Body of pancreas (tissue), 4 donors: ENCODE results near the gene TPR. TPM values are rescaled to one million over a fixed set of nuclear protein-coding genes. Genes with fewer than 3 reads are reported as not detected.

ENCODE experiments used
- ATAC-seq: fragments of 150-250 bp; one replicate; pipeline ENCODE4 v1.9.1; 2016
- DNase-seq, 4 donors: peaks; one replicate each; pipeline ENCODE4 v3.0.0-alpha.2; 2019
- H3K27ac ChIP-seq, 4 donors: fragments of 200-600 bp; sonication (generic); 1 replicate in 3 of 4; 2 replicates in 1 of 4; pipeline versions ENCODE4 v1.5.1 to v1.6.1; 2016 to 2019; ENCODE audit warnings: mild to moderate bottlenecking in 1 of 4, mixed read lengths in 1 of 4, moderate library complexity in 1 of 4
- H3K27me3 ChIP-seq, 2 donors: fragments of 200-600 bp; sonication (generic); one replicate each; pipeline ENCODE4 v1.6.0; 2016; ENCODE audit warnings: mild to moderate bottlenecking in 1 of 2
- H3K36me3 ChIP-seq, 2 donors: fragments of 200-600 bp; sonication (generic); replicated peaks in 1 of 2; 2 replicates each; pipeline ENCODE4 v1.5.1; 2016; ENCODE audit warnings: low read depth in 2 of 2; ENCODE audit not compliant: insufficient read depth in 1 of 2
- H3K4me1 ChIP-seq: fragments of 200-600 bp; sonication (generic); one replicate; pipeline ENCODE4 v1.6.0; 2016
- H3K4me3 ChIP-seq, 2 donors: fragments of 200-600 bp; sonication (generic); 1 replicate in 1 of 2; 2 replicates in 1 of 2; pipeline ENCODE4 v1.5.1; 2016 to 2019
- H3K9me3 ChIP-seq, 3 donors: fragments of 200-600 bp; sonication (generic); 1 replicate in 2 of 3; 2 replicates in 1 of 3; pipeline ENCODE4 v1.5.1; 2016
- POLR2A ChIP-seq, 3 donors: fragments of 450-650 bp; IDR thresholded peaks; one replicate each; pipeline ENCODE4 v1.6.1; 2016; ENCODE audit warnings: antibody characterized with exemption in 3 of 3, mild to moderate bottlenecking in 2 of 3
- WGBS, 2 donors: methylation state at CpG; one replicate each; pipeline ENCODE4 v1.1.5; 2017; 5-methylcytosine and 5-hydroxymethylcytosine counted together
- intact Hi-C: fragments of 100-400 bp; cut with DNase I; formaldehyde crosslinking; loops from one replicate; pipeline ENCODE4 v1.15.1; 2023
- total RNA-seq, 2 donors: library from RNA; depleted of rRNA; stranded (reverse); fragments of >200 nt; gene quantifications; one replicate each; pipeline ENCODE4 v1.1.0, GENCODE V29; 2016
- TF ChIP-seq, protein P1 (sequence below), 7 experiments: fragments of 450-650 bp in 4 of 7; fragments of 200-600 bp in 3 of 7; sonication (generic) in 3 of 7; IDR thresholded peaks; one replicate each; pipeline ENCODE4 v1.5.1; 2016 to 2019; ENCODE audit warnings: antibody characterized with exemption in 7 of 7

Gene TPR
- total RNA-seq, 2 donors from 2014 or later = 30.7 to 31.1 TPM

GRCh38 chr1:186282466-186282865, 92.6 kb downstream of the TPR start:
- intact Hi-C loops = no loop called here
- DNase-seq = no peak
- H3K36me3 ChIP-seq = no peaks in the 10 kb centered on the region
- no peaks in the 10 kb centered on the region for H3K4me1 ChIP-seq
- WGBS, 2 donors = 66 to 69% methylated on average over 8 of the region's 8 CpGs
- no peak for TF ChIP-seq POLR2A (IDR thresholded peaks at IDR 0.05)
- ATAC-seq = no peak
- no peak overlapping the region for H3K27ac ChIP-seq
- H3K4me3 ChIP-seq = no peak overlapping the region
- no peaks in the 10 kb centered on the region for H3K27me3 ChIP-seq
- no peaks in the 10 kb centered on the region for H3K9me3 ChIP-seq

DNA sequence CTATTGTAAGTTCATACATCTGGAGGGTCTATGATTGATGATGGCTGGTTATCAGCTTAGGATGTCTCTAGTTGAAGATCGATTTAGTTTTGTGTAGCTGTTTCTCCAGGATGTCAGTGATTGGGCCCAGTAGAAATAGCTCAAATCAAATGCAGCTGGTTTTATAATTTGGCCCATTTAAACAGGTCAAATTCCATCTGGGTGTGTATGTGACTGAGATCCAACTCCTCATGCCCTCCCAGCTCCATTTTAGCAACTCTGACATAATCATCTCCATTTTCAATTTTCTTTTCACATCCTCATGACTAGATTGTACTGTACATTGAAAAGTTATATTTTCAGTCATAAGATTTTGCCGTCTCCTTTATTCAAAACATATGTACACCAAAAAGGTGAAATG, 99.2 kb downstream of the TPR start:
- 84 to 90% methylated on average over 2 of the region's 2 CpGs for WGBS, 2 donors
- H3K9me3 ChIP-seq = no peaks in the 10 kb centered on the region
- DNase-seq = no peak
- H3K27ac ChIP-seq = no peak overlapping the region
- H3K27me3 ChIP-seq = no peaks in the 10 kb centered on the region
- H3K4me1 ChIP-seq = no peaks in the 10 kb centered on the region
- no peak overlapping the region for H3K4me3 ChIP-seq
- H3K36me3 ChIP-seq = no peaks in the 10 kb centered on the region
- no peak for ATAC-seq
- TF ChIP-seq, protein P1, sequence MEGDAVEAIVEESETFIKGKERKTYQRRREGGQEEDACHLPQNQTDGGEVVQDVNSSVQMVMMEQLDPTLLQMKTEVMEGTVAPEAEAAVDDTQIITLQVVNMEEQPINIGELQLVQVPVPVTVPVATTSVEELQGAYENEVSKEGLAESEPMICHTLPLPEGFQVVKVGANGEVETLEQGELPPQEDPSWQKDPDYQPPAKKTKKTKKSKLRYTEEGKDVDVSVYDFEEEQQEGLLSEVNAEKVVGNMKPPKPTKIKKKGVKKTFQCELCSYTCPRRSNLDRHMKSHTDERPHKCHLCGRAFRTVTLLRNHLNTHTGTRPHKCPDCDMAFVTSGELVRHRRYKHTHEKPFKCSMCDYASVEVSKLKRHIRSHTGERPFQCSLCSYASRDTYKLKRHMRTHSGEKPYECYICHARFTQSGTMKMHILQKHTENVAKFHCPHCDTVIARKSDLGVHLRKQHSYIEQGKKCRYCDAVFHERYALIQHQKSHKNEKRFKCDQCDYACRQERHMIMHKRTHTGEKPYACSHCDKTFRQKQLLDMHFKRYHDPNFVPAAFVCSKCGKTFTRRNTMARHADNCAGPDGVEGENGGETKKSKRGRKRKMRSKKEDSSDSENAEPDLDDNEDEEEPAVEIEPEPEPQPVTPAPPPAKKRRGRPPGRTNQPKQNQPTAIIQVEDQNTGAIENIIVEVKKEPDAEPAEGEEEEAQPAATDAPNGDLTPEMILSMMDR (IDR thresholded peaks at IDR 0.05) = no peak
- TF ChIP-seq POLR2A (IDR thresholded peaks at IDR 0.05) = no peak
- intact Hi-C loops = no loop called here

DNA sequence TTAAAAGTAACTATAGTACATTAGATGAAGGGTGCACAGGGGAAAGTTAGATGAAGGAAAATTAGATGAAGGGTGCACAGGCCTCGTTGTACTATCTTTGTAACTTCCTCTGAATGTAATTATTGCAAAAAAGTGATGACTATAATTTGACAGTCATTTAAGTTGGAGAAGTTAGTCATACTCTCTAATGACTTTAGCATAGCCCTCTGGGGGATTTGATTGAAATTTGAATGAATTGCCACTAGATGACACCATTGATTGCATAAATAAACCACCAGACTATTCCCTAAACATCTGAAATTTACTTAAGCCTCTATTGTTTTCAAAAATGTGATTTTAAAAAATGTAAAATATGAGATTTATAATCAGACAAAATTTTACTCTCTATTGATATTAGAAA, 102.6 kb downstream of the TPR start:
- Histone ChIP-seq H3K4me1 (no peaks in the 10 kb centered on the region), H3K27me3 (no peaks in the 10 kb centered on the region), H3K9me3 (no peaks in the 10 kb centered on the region), H3K27ac (no peak overlapping the region), H3K36me3 (no peaks in the 10 kb centered on the region), H3K4me3 (no peak overlapping the region)
- ATAC-seq (no peak), DNase-seq (no peak)
- intact Hi-C loops = no loop called here
- WGBS, 2 donors = 23 to 26% methylated on average over 1 of the region's 1 CpG
- TF ChIP-seq POLR2A (IDR thresholded peaks at IDR 0.05) = no peak
- TF ChIP-seq, protein P1 (IDR thresholded peaks at IDR 0.05) = no peak

- no peaks in the 10 kb centered on the region for H3K36me3 ChIP-seq
- TF ChIP-seq, protein P1 (IDR thresholded peaks at IDR 0.05) = no peak
- no peak for TF ChIP-seq POLR2A (IDR thresholded peaks at IDR 0.05)
- no peak overlapping the region for H3K4me3 ChIP-seq
- ATAC-seq = no peak
- no peaks in the 10 kb centered on the region for H3K27me3 ChIP-seq
- WGBS, 2 donors = 64 to 77% methylated on average over 6 of the region's 6 CpGs
- no peak overlapping the region for H3K27ac ChIP-seq
- H3K4me1 ChIP-seq = no peaks in the 10 kb centered on the region
- H3K9me3 ChIP-seq = no peaks in the 10 kb centered on the region
- DNase-seq = no peak
- intact Hi-C loops = no loop called here
Observed at GRCh38 chr1:186271032-186271431, 104.0 kb downstream of the TPR start.

Other genes starting within 250 kb of the TPR start
- gene PRG4, start 79.0 kb downstream of the TPR start, total RNA-seq = under 1 TPM; 0.52 to 0.99 TPM
- gene ODR4, start 585 bp upstream of the TPR start, total RNA-seq = 10 to 100 TPM; 13.5 to 17.6 TPM
- not detected for gene PDC, start 85.9 kb upstream of the TPR start, total RNA-seq